Pancreas (tissue), 10 donors: Measurements from ENCODE around the gene CCDC81. TPM values are rescaled to one million over a fixed set of nuclear protein-coding genes. Genes with fewer than 3 reads are reported as not detected.
"Not testable (repeated sequence)": the region's sequence is repeated elsewhere in the genome, so short reads cannot be mapped to it uniquely, and the experiment has no call there.

Experiments
- ATAC-seq, 4 donors: fragments of 200-7000 bp; cut with Tn5 transposase; one replicate each; pipeline versions ENCODE4 v1.8.0 to v1.9.1; 2020; ENCODE audit warnings: mild to moderate bottlenecking in 4 of 4, moderate library complexity in 4 of 4
- DNase-seq, 6 donors: peaks; one replicate each; pipeline ENCODE4 v3.0.0-alpha.2; 2020
- FAIRE-seq: peaks from 2 replicates; lab custom pipeline; 2012; peaks lifted over from hg19 to GRCh38; lab: Jason Lieb, UNC
- H3K27ac ChIP-seq, 4 donors: fragments of 200-600 bp; sonication (generic); 1 replicate in 3 of 4; 2 replicates in 1 of 4; pipeline versions ENCODE4 v1.5.0 to v1.8.0; 2020
- H3K27me3 ChIP-seq, 4 donors: fragments of 200-600 bp; one replicate each; pipeline ENCODE4 v1.8.0; 2021
- H3K36me3 ChIP-seq, 3 donors: fragments of 200-600 bp; sonication (generic) in 1 of 3; one replicate each; pipeline versions ENCODE4 v1.5.0 to v1.8.0; 2020 to 2021
- H3K4me1 ChIP-seq, 3 donors: fragments of 200-600 bp; one replicate each; pipeline ENCODE4 v1.8.0; 2021
- H3K4me3 ChIP-seq, 4 donors: fragments of 200-600 bp; sonication (generic) in 2 of 4; one replicate each; pipeline versions ENCODE4 v1.5.0 to v1.8.0; 2020 to 2021
- H3K9me3 ChIP-seq, 4 donors: fragments of 200-600 bp; one replicate each; pipeline ENCODE4 v1.8.0; 2021
- CTCF ChIP-seq, 4 donors: fragments of 200-600 bp; sonication (generic) in 3 of 4; IDR thresholded peaks; one replicate each; pipeline versions ENCODE4 v1.5.0 to v1.8.0; 2021; ENCODE audit warnings: antibody characterized with exemption in 4 of 4
- WGBS, 2 donors: extraction: QIAGEN DNeasy Blood & Tissue Kit; methylation state at CpG; one replicate each; pipeline ENCODE4 v1.1.7; 2013; 5-methylcytosine and 5-hydroxymethylcytosine counted together
- intact Hi-C, 3 donors: fragments of 100-400 bp; cut with DNase I; formaldehyde crosslinking; loops; one replicate each; pipeline versions ENCODE4 v1.11.1 to v1.14.2; 2022
- polyA plus RNA-seq, 2 donors: library from polyadenylated mRNA; stranded (reverse); fragments of 200-250 nt; gene quantifications; one replicate each; pipeline ENCODE4 v1.2.3, GENCODE V29; 2013
- total RNA-seq, 6 donors: library from RNA; stranded (reverse); fragmentation: NEBNext Ultra II Directional in 4 of 6; extraction: Animal tissue kit (Norgen Biotek cat#: 25700) in 4 of 6; gene quantifications; one replicate each; pipeline versions ENCODE4 v1.2.1 to v1.2.4, GENCODE V29; 2021 to 2023
- donor health status: healthy with polysubstance abuse.
- donor health status: DM: no; HTN: no; CAD: no; lungs with moderate emphysema.
- donor health status: DM: no; HTN: no; CAD: no.
- donor health status: control.
- donor health status: control.
- donor health status: Bipolar disorder and iron deficiency.
- donor health status: DM: yes; HTN: yes; CAD: no.
- donor health status: DM: no; HTN: no; CAD: no.
- donor health status: DM: no; HTN: no; CAD: no.
- donor health status: DM: yes; HTN: yes; CAD: no.

CCDC81 gene
- total and polyA plus RNA-seq, 8 donors, result 0.09 to 0.77 (median 0.34) TPM; not detected in 1

- H3K27me3 ChIP-seq, result no peaks in the 10 kb centered on the region
- WGBS, 2 donors, result 91 to 96% methylated on average over 3 of the region's 3 CpGs
These were observed 43.8 kb downstream of the CCDC81 start for GRCh38 chr11:86418513-86418912.

DNA sequence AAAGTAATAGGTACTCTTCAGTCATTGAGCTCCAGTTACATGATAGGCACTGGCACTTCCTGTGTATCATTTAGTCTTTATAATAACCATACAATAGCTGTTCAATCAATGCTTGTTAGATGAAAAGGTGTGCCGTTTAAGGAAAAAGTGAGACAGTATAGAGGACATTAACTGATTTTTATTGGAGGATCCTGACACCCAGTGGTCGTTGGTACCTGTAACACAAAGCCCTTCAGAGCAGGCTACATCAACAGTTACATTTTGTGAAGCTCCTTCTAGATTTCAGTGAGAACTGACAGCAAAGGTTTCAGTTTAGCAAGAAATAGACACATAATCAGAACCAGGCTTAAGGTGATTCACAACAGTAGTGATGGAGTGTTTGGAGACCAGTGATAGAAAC is 44.2 kb downstream of the CCDC81 start:
- H3K4me3 ChIP-seq, result no peak overlapping the region
- no peak for TF ChIP-seq CTCF (IDR thresholded peaks at IDR 0.05)

More at GRCh38 chr11:86418513-86418912, 43.8 kb downstream of the CCDC81 start:
- H3K36me3 ChIP-seq, result no peaks in the 10 kb centered on the region
- no peak for ATAC-seq
- DNase-seq, result no peak
- intact Hi-C loops, result no loop called here
- H3K9me3 ChIP-seq, result no peaks in the 10 kb centered on the region
- H3K4me3 ChIP-seq, result no peak overlapping the region
- TF ChIP-seq CTCF (IDR thresholded peaks at IDR 0.05), result no peak
- no peak for FAIRE-seq
- no peak overlapping the region for H3K27ac ChIP-seq
- H3K4me1 ChIP-seq, result no peaks in the 10 kb centered on the region

DNA sequence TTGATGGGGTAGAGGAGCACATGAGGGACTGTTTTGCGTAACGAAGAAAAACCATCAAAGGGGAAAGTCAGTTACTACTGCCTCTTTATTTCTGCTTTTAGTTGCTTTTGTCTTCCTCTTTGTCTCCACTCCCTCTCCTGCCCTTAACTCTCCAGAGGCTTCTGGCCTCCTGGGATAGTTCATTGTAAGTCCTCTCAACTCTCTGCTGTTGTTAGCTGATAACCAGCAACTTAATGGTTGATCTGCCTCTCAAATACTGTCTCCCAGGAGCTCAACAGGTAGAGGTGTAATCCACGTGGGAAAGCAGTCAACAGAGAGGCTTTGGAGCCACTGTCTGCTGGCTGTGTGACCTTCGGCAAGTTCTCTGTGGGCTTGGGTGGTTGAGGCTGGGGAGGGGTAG is 47.3 kb downstream of the CCDC81 start:
- intact Hi-C loops, result no loop called here
- ATAC-seq, result no peak
- no peak for DNase-seq
- Histone ChIP-seq H3K4me1 (no peaks in the 10 kb centered on the region), H3K9me3 (no peaks in the 10 kb centered on the region), H3K27me3 (no peaks in the 10 kb centered on the region), H3K36me3 (no peaks in the 10 kb centered on the region), H3K4me3 (no peak overlapping the region), H3K27ac (no peak overlapping the region)
- no peak for TF ChIP-seq CTCF (IDR thresholded peaks at IDR 0.05)
- FAIRE-seq, result no peak
- WGBS, 2 donors, result 81 to 82% methylated on average over 4 of the region's 4 CpGs

More for the DNA sequence above, 44.2 kb downstream of the CCDC81 start:
- intact Hi-C loops, result no loop called here
- no peaks in the 10 kb centered on the region for H3K36me3 ChIP-seq
- no peak for FAIRE-seq
- H3K27me3 ChIP-seq, result no peaks in the 10 kb centered on the region
- no peak for ATAC-seq
- WGBS, 2 donors, result 20 to 21% methylated on average over 2 of the region's 2 CpGs
- H3K27ac ChIP-seq, result no peak overlapping the region
- H3K4me1 ChIP-seq, result no peaks in the 10 kb centered on the region
- no peak for DNase-seq
- H3K9me3 ChIP-seq, result no peaks in the 10 kb centered on the region

DNA sequence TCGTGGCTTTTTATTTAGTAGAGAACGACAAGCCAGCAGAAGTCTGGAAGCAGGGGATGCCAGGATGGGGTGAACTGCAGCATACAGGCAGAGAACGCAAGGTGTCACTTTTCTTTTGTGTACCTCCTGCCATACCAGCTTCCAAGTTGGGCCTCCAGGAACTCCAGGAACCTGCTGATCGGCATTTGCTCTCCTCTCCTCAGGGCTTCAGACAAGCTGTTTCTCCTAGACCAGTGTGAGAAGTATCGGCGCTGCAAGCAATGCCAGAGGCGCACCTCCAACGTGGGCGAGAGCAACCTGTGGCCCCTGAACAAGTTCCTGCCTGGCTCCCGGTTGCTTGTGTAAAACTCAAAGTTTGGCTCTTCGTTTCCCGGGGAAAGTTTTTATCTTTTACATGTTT is 47.7 kb downstream of the CCDC81 start:
- no peak for DNase-seq
- H3K4me1 ChIP-seq, result no peaks in the 10 kb centered on the region
- FAIRE-seq, result no peak
- ATAC-seq, result no peak
- H3K9me3 ChIP-seq, result no peaks in the 10 kb centered on the region
- H3K27ac ChIP-seq, result no peak overlapping the region
- intact Hi-C loops, result no loop called here
- WGBS, 2 donors, result 78 to 82% methylated on average over 12 of the region's 12 CpGs
- no peak overlapping the region for H3K4me3 ChIP-seq
- H3K36me3 ChIP-seq, result no peaks in the 10 kb centered on the region
- no peak for TF ChIP-seq CTCF (IDR thresholded peaks at IDR 0.05)
- H3K27me3 ChIP-seq, result no peaks in the 10 kb centered on the region

GRCh38 chr11:86423488-86423887 is 48.8 kb downstream of the CCDC81 start:
- H3K4me3 ChIP-seq, ATAC-seq, DNase-seq, H3K27ac ChIP-seq, H3K36me3 ChIP-seq, H3K9me3 ChIP-seq, H3K27me3 ChIP-seq, FAIRE-seq, H3K4me1 ChIP-seq, intact Hi-C loops: not testable (repeated sequence)
- WGBS, 2 donors, result 29 to 34% methylated on average over 4 of the region's 4 CpGs
